Right cardiac atrium (tissue), 5 donors: ENCODE results near the gene CSAG2. TPM values are rescaled to one million over a fixed set of nuclear protein-coding genes. Genes with fewer than 3 reads are reported as not detected.

Experiments used
- polyA plus RNA-seq: library from polyadenylated mRNA; stranded (reverse); fragments of 200-250 nt; gene quantifications from one replicate; pipeline ENCODE4 v1.2.3, GENCODE V29; 2013
- total RNA-seq, 4 donors: library from RNA; stranded (reverse); fragmentation: NEBNext Ultra II Directional; extraction: Animal tissue kit (Norgen Biotek cat#: 25700); gene quantifications; one replicate each; pipeline ENCODE4 v1.2.1, GENCODE V29; 2021
- donor health status: healthy with polysubstance abuse.
- donor health status: DM: no; HTN: yes; CAD: no.
- donor health status: DM: no; HTN: no; CAD: no.
- donor health status: DM: no; HTN: yes; CAD: no; lungs with severe emphysema.
- donor health status: DM: yes; HTN: yes; CAD: no.

CSAG2 gene
- total and polyA plus RNA-seq, 5 donors = not detected

Other genes with a start within 250 kb of the CSAG2 start
- not detected for gene GABRQ, start 71.4 kb downstream of the CSAG2 start, total RNA-seq
- not detected for gene GABRQ, start 71.4 kb downstream of the CSAG2 start, polyA plus RNA-seq
- gene MAGEA3, start 10.5 kb downstream of the CSAG2 start, total RNA-seq = not detected
- gene MAGEA3, start 10.5 kb downstream of the CSAG2 start, polyA plus RNA-seq = not detected
- not detected for gene MAGEA2B, start 5.4 kb upstream of the CSAG2 start, total RNA-seq
- not detected for gene MAGEA2B, start 5.4 kb upstream of the CSAG2 start, polyA plus RNA-seq
- gene CSAG1, start 24.4 kb upstream of the CSAG2 start, total RNA-seq = not detected
- gene CSAG1, start 24.4 kb upstream of the CSAG2 start, polyA plus RNA-seq = not detected
- gene MAGEA12, start 24.5 kb upstream of the CSAG2 start, total RNA-seq = not detected
- not detected for gene MAGEA12, start 24.5 kb upstream of the CSAG2 start, polyA plus RNA-seq
- gene MAGEA2, start 44.6 kb upstream of the CSAG2 start, total RNA-seq = not detected
- not detected for gene MAGEA2, start 44.6 kb upstream of the CSAG2 start, polyA plus RNA-seq
- gene CSAG3, start 49.9 kb upstream of the CSAG2 start, total RNA-seq = not detected
- gene CSAG3, start 49.9 kb upstream of the CSAG2 start, polyA plus RNA-seq = not detected
- not detected for gene MAGEA6, start 60.4 kb upstream of the CSAG2 start, total RNA-seq
- gene MAGEA6, start 60.4 kb upstream of the CSAG2 start, polyA plus RNA-seq = not detected
- 10 to 100 TPM; 25.0 to 29.5 (median 27.7) TPM for gene CETN2, start 121.5 kb upstream of the CSAG2 start, total RNA-seq
- 50.3 TPM for gene CETN2, start 121.5 kb upstream of the CSAG2 start, polyA plus RNA-seq
- gene NSDHL, start 121.8 kb upstream of the CSAG2 start, total RNA-seq = 10 to 100 TPM; 24.9 to 31.5 (median 27.9) TPM
- gene NSDHL, start 121.8 kb upstream of the CSAG2 start, polyA plus RNA-seq = 33.1 TPM
- 1 to 10 TPM; 1.4 to 2.4 (median 1.4) TPM for gene ZNF185, start 188.8 kb upstream of the CSAG2 start, total RNA-seq
- 0.86 TPM for gene ZNF185, start 188.8 kb upstream of the CSAG2 start, polyA plus RNA-seq